GM18861 (cell line): ENCODE measurements around the gene OR2T33.
"Not testable (repeated sequence)": the region's sequence is repeated elsewhere in the genome, so short reads cannot be mapped to it uniquely, and the experiment has no call there.

Source experiments
- ATAC-seq: cut with Tn5 transposase; IDR thresholded peaks from one replicate; pipeline ENCODE4 v1.9.1; 2021; ENCODE audit not compliant: unreplicated experiment

OR2T33 gene, protein sequence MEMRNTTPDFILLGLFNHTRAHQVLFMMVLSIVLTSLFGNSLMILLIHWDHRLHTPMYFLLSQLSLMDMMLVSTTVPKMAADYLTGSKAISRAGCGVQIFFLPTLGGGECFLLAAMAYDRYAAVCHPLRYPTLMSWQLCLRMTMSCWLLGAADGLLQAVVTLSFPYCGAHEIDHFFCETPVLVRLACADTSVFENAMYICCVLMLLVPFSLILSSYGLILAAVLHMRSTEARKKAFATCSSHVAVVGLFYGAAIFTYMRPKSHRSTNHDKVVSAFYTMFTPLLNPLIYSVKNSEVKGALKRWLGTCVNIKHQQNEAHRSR

DNA sequence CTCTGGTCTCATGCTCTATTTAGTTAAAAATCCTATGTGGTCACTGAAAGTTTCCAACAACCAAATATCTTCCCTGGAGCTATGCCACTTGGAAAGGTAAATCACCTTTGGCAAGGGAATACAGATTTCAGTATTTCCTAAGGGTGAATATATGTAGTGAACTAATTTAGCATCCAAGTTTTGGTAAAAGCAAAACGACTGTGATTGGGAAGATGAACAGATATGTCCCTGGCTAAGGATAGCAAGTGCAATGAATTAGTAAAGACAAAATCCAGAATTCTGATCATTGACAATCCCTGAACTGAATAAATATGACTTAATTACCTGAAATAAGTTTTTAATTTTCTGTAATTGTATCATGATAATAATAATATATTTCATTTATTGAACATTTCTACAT, at the start of gene OR2T33:
OR2T33 (minus strand) TSS at position 101 of the 400 bp plus-strand sequence. CDS start 4,162 bp downstream, outside the sequence.
- ATAC-seq: no peak

DNA sequence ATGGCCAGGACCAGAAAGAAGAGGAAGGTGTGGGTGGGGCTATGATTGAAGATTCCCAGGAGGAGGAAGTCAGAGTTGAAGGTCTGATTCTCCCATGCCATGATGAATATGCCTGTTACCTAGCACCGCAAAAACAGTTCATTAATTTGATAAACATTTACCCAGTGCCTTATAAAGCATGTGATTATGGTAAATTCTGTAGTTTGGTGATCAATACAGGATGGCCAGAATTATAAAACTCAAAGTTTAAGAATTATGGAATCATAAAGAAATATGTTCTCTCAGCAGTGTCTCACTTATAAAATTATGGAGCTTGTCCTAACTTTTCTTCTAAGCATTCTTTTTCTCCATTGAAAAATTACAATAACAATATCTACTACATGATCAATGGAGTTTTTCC, 46.7 kb upstream of the OR2T33 start, which contains the start of gene OR2M7:
OR2M7 (minus strand) TSS at position 101 of the 400 bp plus-strand sequence; CDS start at position 101, 0 bp downstream.
- ATAC-seq: no peak

DNA sequence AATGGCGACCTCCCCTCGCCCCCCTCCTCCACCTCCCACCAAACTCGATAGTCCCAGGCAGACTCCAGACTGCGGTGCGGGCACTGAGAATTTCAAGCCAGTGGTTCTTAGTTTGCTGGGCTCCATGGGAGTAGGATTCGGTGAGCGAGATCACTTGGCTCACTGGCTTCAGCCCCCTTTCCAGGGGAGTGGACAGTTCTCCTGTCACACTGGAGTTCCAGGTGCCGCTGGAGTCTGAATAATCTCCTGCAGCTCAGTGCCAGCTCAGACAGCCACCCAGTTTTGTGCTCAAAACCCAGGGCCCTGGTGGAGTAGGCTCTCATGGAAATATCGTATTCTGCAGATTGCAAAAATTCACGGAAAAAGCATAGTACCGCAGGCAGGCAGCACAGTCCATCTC, 39.0 kb upstream of the OR2T33 start:
- no peak for ATAC-seq

DNA sequence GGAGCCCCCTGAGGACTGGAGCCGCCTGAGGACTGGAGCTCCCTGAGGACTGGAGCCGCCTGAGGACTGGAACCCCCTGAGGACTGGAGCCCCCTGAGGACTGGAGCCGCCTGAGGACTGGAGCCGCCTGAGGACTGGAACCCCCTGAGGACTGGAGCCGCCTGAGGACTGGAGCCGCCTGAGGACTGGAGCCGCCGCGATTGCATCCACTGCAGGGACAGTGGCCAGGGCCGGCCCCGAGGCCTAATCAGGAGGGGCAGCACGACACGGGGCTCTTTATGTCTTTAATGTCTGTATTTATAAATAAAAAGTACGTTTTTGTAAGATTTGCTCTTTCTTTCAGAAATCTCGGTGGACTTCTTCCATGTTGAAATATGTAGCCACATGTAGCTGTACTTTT, 29.0 kb upstream of the OR2T33 start:
- ATAC-seq: not testable (repeated sequence)

DNA sequence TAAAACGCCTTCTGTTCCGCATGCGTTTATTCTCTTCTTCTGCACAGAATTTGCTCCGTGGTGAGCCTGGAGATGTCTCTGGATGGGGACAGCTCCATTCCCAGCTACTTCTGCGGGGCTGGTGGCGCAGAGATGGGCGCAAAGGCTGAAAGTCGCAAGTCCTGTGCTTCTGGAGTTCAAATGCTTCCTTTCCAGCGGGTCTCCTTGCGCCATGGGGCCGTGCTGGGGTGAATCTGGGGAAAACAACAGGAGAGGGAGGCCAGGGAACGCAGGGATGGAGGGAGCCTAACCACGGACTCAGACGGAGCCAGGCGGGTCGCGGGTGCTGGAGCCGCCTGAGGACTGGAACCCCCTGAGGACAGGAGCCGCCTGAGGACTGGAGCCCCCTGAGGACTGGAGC, 28.3 kb upstream of the OR2T33 start:
- ATAC-seq: no peak

DNA sequence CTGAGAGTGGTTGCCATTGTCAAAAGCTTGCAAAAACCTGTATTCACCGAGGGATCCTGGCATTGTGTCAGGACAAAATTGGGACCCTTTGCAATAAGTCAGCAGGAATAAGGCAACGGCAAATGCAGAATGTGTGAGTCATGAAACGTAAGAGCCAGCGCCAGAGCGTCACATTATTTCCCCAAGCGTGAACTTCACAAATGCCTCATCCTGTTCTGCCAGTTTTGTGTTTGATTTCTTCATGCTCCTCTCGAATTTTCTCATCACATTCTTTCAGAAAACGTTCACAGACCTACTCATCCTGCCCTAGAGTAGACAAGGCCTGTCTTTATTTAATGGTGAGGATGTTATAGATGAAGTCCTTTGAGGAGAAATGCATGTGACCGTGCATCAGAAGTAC, 27.9 kb upstream of the OR2T33 start:
- not testable (repeated sequence) for ATAC-seq

DNA sequence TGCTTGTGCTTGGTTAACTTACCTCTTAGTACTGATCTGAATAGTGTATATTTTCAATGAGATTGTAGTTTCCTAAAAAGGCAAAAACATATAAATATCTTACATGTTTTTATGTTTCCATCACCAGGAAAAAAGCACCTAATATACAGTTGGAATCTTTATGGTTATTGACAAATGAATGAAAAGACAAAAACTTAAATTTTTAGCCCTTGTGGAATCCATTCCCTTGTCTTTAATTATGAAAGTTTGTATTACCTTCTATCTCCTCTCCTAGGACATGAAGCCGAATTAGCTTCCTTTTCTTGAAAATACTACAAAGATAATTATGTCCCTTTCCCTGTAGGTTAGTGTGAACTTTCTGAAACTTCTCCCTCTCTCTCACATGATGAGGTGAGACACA, 25.5 kb upstream of the OR2T33 start, which contains the start of gene OR2T12:
OR2T12 (minus strand) TSS at position 101 of the 400 bp plus-strand sequence. CDS start 7,846 bp downstream, outside the sequence.
- no peak for ATAC-seq

DNA sequence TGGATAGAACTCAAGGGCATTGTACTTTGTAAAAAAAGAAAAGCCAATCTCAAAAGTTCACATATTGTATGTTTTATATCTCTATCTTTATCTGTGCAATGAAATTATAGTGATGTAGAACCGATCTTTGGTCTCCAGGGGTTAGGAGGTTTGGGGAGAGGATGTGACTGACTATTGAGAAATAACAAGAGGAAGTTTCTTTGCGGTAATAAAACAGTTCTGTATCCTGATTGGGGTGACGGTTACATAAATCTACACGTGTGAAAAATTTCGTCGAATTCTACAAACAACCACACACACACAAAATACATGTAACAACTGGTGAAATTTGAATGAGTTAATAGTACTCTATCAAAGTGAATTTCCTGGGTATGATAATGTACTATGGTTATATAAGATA, 10.6 kb upstream of the OR2T33 start:
- no peak for ATAC-seq

DNA sequence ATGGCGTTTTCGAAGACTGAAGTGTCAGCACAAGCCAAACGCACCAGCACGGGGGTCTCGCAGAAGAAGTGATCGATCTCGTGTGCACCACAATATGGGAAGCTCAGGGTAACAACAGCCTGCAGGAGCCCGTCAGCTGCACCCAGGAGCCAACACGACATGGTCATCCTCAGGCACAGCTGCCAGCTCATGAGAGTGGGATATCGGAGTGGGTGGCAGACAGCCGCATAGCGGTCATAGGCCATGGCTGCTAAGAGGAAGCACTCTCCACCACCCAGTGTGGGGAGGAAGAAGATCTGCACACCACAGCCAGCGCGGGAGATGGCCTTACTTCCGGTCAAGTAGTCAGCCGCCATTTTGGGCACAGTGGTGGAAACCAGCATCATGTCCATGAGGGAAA, 4.6 kb downstream of the OR2T33 start:
- ATAC-seq: not testable (repeated sequence)

DNA sequence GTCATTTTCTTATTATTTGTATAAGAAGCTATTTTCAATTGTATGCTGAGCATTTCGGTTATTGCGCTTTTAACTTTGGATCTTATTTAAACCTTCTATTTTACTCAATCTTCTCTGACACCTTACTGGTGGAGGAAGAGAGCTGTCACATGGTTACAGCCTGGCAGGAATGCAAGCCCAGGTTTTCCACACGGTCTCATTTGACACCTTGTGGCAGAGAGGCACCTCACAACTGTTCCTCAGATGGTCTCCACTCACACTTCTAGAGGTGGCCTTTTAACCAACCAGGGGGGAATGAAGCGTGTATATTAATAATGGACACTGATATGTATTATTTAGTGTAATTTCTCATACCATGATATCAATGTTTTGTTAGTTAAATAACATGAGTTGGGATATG, 9.6 kb downstream of the OR2T33 start:
- ATAC-seq: no peak

DNA sequence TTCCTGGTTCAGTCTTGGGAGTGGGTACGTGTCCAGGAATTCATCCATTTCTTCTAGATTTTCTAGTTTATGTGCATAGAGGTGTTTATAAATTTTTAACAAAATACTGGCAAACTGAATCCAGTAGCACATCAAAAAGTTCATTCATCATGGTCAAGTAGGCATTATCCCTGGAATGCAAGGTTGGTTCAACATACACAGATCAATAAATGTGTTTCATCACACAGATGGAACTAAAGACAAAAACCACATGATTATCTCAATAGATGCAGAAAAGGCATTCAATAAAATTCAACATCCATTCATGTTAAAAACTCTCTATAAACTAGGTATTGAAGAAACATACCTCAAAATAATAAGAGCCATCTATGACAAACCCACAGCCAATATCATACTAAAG, 18.5 kb downstream of the OR2T33 start:
- not testable (repeated sequence) for ATAC-seq

DNA sequence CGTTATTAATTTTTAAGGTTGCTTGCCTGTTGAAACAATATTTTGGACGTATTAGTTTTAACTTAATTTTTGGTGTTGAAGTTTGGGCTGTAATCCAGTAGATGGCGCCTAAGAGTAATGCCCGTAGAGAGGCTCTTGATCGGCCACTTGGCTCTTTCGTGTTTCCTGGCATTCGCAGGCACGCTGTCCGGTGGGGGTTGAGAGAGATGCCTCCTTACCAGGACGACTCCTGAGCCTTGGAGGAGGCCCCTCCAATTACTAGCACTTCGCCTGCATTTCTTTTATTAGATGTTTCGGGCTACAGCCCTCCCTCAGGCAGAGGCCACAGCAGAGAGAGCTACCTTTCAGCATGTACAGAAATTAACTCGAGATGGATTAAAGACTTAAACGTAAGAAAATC, 34.6 kb downstream of the OR2T33 start:
- ATAC-seq: peak; percentile 90

DNA sequence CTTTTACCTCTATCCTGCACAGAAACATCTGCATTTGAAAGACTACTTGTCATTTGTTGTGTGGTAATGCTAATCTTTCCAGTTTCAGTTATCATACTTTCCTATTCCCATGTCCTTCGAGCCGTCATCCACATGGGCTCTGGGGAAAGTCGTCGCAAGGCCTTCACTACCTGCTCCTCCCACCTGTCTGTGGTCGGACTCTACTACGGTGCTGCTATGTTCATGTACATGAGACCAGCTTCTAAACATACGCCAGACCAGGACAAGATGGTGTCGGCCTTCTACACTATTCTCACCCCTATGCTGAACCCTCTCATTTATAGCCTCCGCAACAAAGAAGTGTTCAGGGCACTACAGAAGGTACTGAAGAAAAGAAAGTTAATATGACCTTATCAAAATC, 38.3 kb downstream of the OR2T33 start:
- no peak for ATAC-seq

DNA sequence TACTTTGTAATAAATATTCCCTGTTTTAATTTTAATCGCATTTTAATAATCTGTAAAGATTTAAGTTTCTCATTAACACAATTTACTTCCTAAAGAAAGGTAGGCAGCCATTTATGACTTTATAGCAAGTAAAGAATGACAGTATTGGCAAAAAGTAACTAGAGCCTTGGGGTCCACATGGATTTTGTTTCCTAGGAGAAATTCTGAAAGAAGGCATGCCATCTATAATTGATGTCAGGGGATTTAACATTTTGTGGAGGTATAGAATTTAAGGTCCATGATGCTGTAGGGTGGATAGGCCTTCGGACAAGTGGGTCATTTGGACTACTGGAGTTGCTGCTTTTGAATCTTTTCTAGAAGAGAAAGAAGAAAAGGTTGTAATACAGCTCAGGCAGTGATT, 46.7 kb downstream of the OR2T33 start, which contains the start of gene OR2M4:
OR2M4 (plus strand) TSS at position 301 of the 400 bp plus-strand sequence. CDS start 7,512 bp downstream, outside the sequence.
- ATAC-seq: no peak

DNA sequence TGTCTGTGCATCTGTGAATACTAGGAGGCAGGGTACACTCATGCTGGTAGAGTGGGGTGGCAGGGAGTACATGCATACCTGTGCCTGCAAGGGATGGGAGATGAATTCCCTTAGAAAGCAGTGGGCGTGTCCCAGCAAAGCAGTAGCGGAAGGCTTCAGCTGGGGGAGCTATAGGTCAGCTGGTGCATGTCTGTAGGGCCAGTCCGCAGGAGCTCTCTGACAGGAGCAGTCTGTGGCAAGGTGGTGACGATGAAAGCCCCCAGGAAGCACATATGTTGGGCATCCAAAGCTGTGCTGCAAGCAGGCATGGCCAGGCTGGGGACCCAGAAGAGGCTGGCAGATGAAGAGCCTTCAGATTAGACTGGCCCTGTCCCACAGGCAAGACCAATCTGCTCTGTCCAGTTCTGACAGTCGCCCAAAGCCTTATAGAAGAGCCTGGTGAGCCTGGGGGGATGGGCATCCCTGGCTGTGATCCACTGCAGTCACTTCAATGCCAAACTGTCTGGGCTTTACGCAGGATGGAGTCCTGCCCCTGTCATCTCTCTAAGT, 48.3 kb downstream of the OR2T33 start:
- ATAC-seq: no peak

DNA sequence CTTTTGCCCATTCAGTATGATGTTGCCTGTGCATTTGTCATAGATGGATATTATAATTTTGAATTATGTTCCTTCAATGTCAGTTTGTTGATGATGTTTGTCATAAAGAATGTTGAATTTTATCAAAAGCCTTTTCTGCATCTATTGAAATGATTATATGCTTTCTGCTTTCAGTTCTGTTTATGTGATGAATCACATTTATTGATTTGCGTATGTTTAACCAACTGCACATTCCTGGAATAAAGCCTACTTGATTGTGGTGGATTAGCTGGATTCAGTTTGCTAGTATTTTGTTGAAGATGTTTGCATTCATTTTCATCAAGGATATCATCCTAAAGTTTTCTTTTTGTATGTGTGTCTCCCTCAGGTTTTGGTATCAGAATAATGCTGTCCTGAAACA, 52.2 kb downstream of the OR2T33 start:
- no peak for ATAC-seq
